Astrocyte (in vitro differentiated cells and primary cell): ENCODE results near the gene CPEB3. TPM values are rescaled to one million over a fixed set of nuclear protein-coding genes. Genes with fewer than 3 reads are reported as not detected.

Source experiments
- DNase-seq: peaks from one replicate; pipeline ENCODE4 v3.0.0-alpha.2; 2010; ENCODE audit warnings: low read depth
- FAIRE-seq: peaks from 2 replicates; lab custom pipeline; 2011; peaks lifted over from hg19 to GRCh38; lab: Jason Lieb, UNC
- H2AFZ ChIP-seq: 2 replicates; pipeline ENCODE4 v1.6.0; 2012; ENCODE audit warnings: low read depth, low read length, inconsistent platforms
- H3K27ac ChIP-seq: 2 replicates; pipeline ENCODE4 v1.5.1; 2011; ENCODE audit warnings: low read depth, low read length, inconsistent platforms
- H3K27me3 ChIP-seq: 2 replicates; pipeline ENCODE4 v1.6.0; 2011; ENCODE audit warnings: low read length, inconsistent platforms; ENCODE audit not compliant: insufficient read depth
- H3K36me3 ChIP-seq: 2 replicates; pipeline ENCODE4 v1.5.1; 2011; ENCODE audit warnings: low read length, inconsistent platforms; ENCODE audit not compliant: insufficient read depth
- H3K4me1 ChIP-seq: 2 replicates; pipeline ENCODE4 v1.5.1; 2011; ENCODE audit warnings: low read length, inconsistent platforms; ENCODE audit not compliant: insufficient read depth
- H3K4me2 ChIP-seq: 2 replicates; pipeline ENCODE4 v1.6.0; 2012; ENCODE audit warnings: low read length, inconsistent platforms
- H3K4me3 ChIP-seq: 2 replicates; pipeline ENCODE4 v1.5.1; 2011; ENCODE audit warnings: low read depth, mild to moderate bottlenecking, low read length, inconsistent platforms; ENCODE audit not compliant: insufficient read depth
- H3K79me2 ChIP-seq: 2 replicates; pipeline ENCODE4 v1.6.0; 2012; ENCODE audit warnings: mild to moderate bottlenecking, low read length, inconsistent platforms; ENCODE audit not compliant: insufficient read depth
- H3K9ac ChIP-seq: 2 replicates; pipeline ENCODE4 v1.6.0; 2012; ENCODE audit warnings: mild to moderate bottlenecking, low read length, inconsistent platforms
- H3K9me3 ChIP-seq: 2 replicates; pipeline ENCODE4 v1.5.1; 2012; ENCODE audit warnings: low read depth, mild to moderate bottlenecking, low read length, inconsistent platforms; ENCODE audit not compliant: insufficient read depth
- H4K20me1 ChIP-seq: 2 replicates; pipeline ENCODE4 v1.6.0; 2012; ENCODE audit warnings: low read length, inconsistent platforms; ENCODE audit not compliant: insufficient read depth
- H3K27ac Mint-ChIP-seq: one replicate; pipeline ENCODE4 v1.8.0; 2021; ENCODE audit warnings: mild to moderate bottlenecking, mixed read lengths; ENCODE audit not compliant: unreplicated experiment
- H3K27me3 Mint-ChIP-seq: one replicate; pipeline ENCODE4 v1.8.0; 2021; ENCODE audit warnings: low read depth, mixed read lengths; ENCODE audit not compliant: unreplicated experiment
- H3K36me3 Mint-ChIP-seq: one replicate; pipeline ENCODE4 v1.8.0; 2021; ENCODE audit warnings: low read depth, mixed read lengths; ENCODE audit not compliant: unreplicated experiment
- H3K4me1 Mint-ChIP-seq: one replicate; pipeline ENCODE4 v1.8.0; 2021; ENCODE audit warnings: low read depth, mixed read lengths; ENCODE audit not compliant: unreplicated experiment
- H3K4me3 Mint-ChIP-seq: one replicate; pipeline ENCODE4 v1.8.0; 2021; ENCODE audit warnings: mild to moderate bottlenecking, moderate library complexity, mixed read lengths; ENCODE audit not compliant: unreplicated experiment
- H3K9me3 Mint-ChIP-seq: one replicate; pipeline ENCODE4 v1.8.0; 2021; ENCODE audit warnings: mild to moderate bottlenecking, mixed read lengths; ENCODE audit not compliant: unreplicated experiment
- CTCF ChIP-seq: IDR thresholded peaks from 2 replicates; pipeline ENCODE4 v1.5.1; 2011; ENCODE audit warnings: low read depth, mild to moderate bottlenecking, inconsistent platforms, low read length, moderate library complexity; ENCODE audit not compliant: insufficient read depth
- EZH2 ChIP-seq: IDR thresholded peaks from 2 replicates; pipeline ENCODE4 v1.6.1; 2012; ENCODE audit warnings: mild to moderate bottlenecking, low read length, inconsistent platforms; ENCODE audit not compliant: insufficient read depth
- total RNA-seq: library from RNA; stranded (reverse); gene quantifications from 2 replicates; pipeline ENCODE4 v1.2.1, GENCODE V29; 2021

CPEB3 gene
- total RNA-seq, 1 donor from 2014 or later, result 1.6 TPM

DNA sequence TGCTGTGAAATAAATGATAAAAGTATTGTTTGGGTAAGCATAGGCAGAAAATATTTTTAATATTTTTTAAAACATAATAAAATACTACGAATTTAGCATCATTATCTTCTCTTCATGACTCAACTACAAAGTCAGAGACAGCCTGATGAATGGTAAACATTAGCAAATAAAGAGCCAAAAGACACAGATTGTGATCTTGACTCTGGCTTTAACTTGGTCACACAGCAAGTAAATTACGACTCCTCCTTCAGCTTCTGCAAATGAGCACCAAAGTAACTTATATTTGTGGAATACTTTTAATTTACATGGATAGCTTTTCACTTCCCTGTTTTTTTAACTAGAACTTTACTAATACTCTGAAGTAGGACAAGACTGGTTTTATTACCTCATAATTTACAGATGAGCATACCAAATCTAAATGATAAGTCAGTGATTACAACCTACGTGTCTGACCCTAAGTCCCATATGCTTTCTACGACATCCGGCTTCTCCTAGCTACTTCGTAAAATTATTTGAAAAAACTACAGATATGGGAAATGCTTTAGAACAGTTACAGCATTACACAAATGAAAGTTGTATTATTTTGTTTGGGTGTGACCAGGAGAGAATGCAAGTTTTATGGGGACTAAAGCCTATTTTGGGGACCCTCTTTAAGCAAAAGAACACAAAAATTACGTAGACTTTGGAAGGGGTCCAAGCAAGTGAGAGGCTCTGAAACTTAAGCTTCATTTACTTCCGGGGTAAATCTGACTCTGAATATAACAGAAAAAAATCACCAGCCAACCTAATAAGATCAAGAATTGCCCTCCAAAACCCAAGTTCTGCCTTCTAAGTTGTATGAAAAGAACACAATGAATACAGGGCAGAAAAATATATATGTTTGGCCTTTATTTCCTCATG lies 133.8 kb downstream of the CPEB3 start:
- Mint-ChIP-seq H3K4me3 (no peak overlapping the region), H3K27ac (no peak overlapping the region), H3K27me3 (no peaks in the 10 kb centered on the region), H3K36me3 (no peaks in the 10 kb centered on the region), H3K9me3 (no peaks in the 10 kb centered on the region), H3K4me1 (no peaks in the 10 kb centered on the region)
- DNase-seq (no peak), FAIRE-seq (peak; percentile 29)
- no peak overlapping the region for H2AFZ ChIP-seq
- no peaks in the 10 kb centered on the region for H3K79me2 ChIP-seq
- no peak overlapping the region for H3K4me2 ChIP-seq
- no peaks in the 10 kb centered on the region for H3K9me3 ChIP-seq
- no peak for TF ChIP-seq CTCF
- TF ChIP-seq EZH2, result no peak
- H3K4me1 ChIP-seq, result no peaks in the 10 kb centered on the region
- no peak overlapping the region for H3K4me3 ChIP-seq
- H4K20me1 ChIP-seq, result no peaks in the 10 kb centered on the region
- H3K9ac ChIP-seq, result no peak overlapping the region
- no peaks in the 10 kb centered on the region for H3K36me3 ChIP-seq
- no peaks in the 10 kb centered on the region for H3K27me3 ChIP-seq
- no peak overlapping the region for H3K27ac ChIP-seq

DNA sequence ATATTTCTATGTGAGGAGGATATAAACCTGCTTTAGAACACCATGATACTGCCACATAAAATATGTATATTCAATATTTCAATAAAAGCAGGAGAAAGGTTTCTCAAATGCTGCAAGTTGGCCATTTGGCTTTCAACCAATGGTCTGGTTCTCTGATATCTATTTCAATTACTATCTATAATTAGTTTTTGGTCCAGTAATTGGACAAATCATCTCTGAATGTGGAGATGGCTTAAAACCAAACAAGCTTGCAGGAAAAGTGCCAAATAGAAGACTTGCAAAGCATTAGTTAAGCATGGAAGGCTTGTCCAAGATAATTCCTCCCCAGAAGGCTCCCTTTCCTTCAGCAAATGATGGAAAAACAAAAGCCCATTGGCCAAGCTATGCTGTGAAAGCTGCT lies 140.1 kb downstream of the CPEB3 start:
- H3K36me3 Mint-ChIP-seq, result no peaks in the 10 kb centered on the region
- H3K4me1 Mint-ChIP-seq, result no peaks in the 10 kb centered on the region
- H3K9me3 Mint-ChIP-seq, result peaks cover 3% of the 10 kb centered on the region
- no peaks in the 10 kb centered on the region for H3K27me3 ChIP-seq
- no peak overlapping the region for H3K27ac Mint-ChIP-seq
- H3K36me3 ChIP-seq, result no peaks in the 10 kb centered on the region
- H3K9me3 ChIP-seq, result no peaks in the 10 kb centered on the region
- no peaks in the 10 kb centered on the region for H3K4me1 ChIP-seq
- no peaks in the 10 kb centered on the region for H3K27me3 Mint-ChIP-seq
- H3K4me2 ChIP-seq, result no peak overlapping the region
- no peak for FAIRE-seq
- no peak for DNase-seq
- no peak overlapping the region for H3K9ac ChIP-seq
- no peak overlapping the region for H2AFZ ChIP-seq
- H3K79me2 ChIP-seq, result no peaks in the 10 kb centered on the region
- peaks cover 3% of the 10 kb centered on the region for H4K20me1 ChIP-seq
- TF ChIP-seq CTCF (no peak), EZH2 (no peak)
- H3K4me3 Mint-ChIP-seq, result no peak overlapping the region
- H3K27ac ChIP-seq, result no peak overlapping the region
- no peak overlapping the region for H3K4me3 ChIP-seq

DNA sequence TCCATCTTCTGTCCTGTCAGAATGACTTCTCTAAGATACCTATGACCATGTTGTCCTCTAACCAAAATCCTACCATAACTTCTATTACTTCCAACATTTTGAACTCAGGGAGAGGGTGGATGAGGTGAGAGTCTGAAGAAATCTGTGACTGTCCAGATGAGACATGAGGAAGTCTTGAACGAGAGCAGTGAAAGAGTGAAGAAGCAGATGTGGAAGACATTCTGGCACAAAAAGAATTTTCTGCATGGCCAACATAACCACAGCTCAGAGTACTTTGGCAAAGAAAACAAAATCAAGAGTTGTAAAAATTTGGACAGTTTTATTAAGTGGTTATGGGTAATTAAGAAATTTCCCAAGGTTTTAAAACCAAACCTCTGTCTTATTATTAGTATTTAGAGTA lies 141.6 kb downstream of the CPEB3 start:
- FAIRE-seq, result no peak
- Mint-ChIP-seq H3K4me3 (no peak overlapping the region), H3K27ac (no peak overlapping the region), H3K4me1 (no peaks in the 10 kb centered on the region), H3K27me3 (no peaks in the 10 kb centered on the region), H3K36me3 (no peaks in the 10 kb centered on the region), H3K9me3 (peaks cover 3% of the 10 kb centered on the region)
- no peak overlapping the region for H3K4me3 ChIP-seq
- H3K4me1 ChIP-seq, result no peaks in the 10 kb centered on the region
- DNase-seq, result no peak
- H4K20me1 ChIP-seq, result peaks cover 3% of the 10 kb centered on the region
- H3K36me3 ChIP-seq, result no peaks in the 10 kb centered on the region
- H3K79me2 ChIP-seq, result no peaks in the 10 kb centered on the region
- H3K9me3 ChIP-seq, result no peaks in the 10 kb centered on the region
- TF ChIP-seq CTCF (no peak), EZH2 (no peak)
- no peaks in the 10 kb centered on the region for H3K27me3 ChIP-seq
- no peak overlapping the region for H3K9ac ChIP-seq
- H3K4me2 ChIP-seq, result no peak overlapping the region
- H2AFZ ChIP-seq, result no peak overlapping the region
- H3K27ac ChIP-seq, result no peak overlapping the region
